HFF-Myc (cell line): Measurements from ENCODE around the gene DNAJC25.

Experiments used
- DNase-seq: peaks from one replicate; pipeline ENCODE4 v3.0.0-alpha.2; 2011; ENCODE audit warnings: low read depth; ENCODE audit errors: extremely low read depth
- H3K4me3 ChIP-seq: replicated peaks from 2 replicates; pipeline ENCODE4 v1.5.1; 2011; ENCODE audit warnings: low read depth, mild to moderate bottlenecking, control low read depth, low read length
- TF ChIP-seq, protein P1 (sequence below): IDR thresholded peaks from 2 replicates; pipeline ENCODE4 v1.5.1; 2012; ENCODE audit warnings: mild to moderate bottlenecking, low read depth, low read length, control low read depth; ENCODE audit errors: missing control alignments

Gene DNAJC25

GRCh38 chr9:111599092-111599954 is 31.8 kb upstream of the DNAJC25 start, which contains the start of gene PTGR1:
PTGR1 (minus strand) TSS chr9:111599647; CDS start chr9:111597422, 2,225 bp downstream.
- peak within 1 kb of the TSS; percentile 71 for H3K4me3 ChIP-seq
- DNase-seq, result peak; percentile 47
- TF ChIP-seq, protein P1, sequence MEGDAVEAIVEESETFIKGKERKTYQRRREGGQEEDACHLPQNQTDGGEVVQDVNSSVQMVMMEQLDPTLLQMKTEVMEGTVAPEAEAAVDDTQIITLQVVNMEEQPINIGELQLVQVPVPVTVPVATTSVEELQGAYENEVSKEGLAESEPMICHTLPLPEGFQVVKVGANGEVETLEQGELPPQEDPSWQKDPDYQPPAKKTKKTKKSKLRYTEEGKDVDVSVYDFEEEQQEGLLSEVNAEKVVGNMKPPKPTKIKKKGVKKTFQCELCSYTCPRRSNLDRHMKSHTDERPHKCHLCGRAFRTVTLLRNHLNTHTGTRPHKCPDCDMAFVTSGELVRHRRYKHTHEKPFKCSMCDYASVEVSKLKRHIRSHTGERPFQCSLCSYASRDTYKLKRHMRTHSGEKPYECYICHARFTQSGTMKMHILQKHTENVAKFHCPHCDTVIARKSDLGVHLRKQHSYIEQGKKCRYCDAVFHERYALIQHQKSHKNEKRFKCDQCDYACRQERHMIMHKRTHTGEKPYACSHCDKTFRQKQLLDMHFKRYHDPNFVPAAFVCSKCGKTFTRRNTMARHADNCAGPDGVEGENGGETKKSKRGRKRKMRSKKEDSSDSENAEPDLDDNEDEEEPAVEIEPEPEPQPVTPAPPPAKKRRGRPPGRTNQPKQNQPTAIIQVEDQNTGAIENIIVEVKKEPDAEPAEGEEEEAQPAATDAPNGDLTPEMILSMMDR, result no peak

DNA sequence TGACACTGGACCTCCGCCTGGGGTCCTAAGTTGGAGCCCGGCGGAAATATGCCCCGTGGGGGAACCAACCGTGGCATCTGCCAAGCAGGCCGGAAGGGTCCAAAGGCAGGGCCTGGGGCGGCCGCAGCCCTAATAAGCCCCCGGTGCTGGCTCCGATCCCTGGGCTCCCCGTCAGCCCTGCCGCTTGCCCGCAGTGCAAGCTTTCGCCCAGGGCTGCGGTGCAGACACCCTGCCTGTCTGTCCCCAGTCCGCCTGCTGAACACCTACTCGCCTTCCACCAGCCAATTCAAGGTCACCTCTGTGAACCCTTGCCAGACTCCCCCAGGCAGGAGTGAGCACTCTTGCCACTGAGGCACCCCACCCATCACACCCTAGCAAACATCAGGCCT is 31.2 kb upstream of the DNAJC25 start:
- no peak for DNase-seq
- TF ChIP-seq, protein P1, result no peak
- H3K4me3 ChIP-seq, result peak overlapping the region; percentile 71

DNA sequence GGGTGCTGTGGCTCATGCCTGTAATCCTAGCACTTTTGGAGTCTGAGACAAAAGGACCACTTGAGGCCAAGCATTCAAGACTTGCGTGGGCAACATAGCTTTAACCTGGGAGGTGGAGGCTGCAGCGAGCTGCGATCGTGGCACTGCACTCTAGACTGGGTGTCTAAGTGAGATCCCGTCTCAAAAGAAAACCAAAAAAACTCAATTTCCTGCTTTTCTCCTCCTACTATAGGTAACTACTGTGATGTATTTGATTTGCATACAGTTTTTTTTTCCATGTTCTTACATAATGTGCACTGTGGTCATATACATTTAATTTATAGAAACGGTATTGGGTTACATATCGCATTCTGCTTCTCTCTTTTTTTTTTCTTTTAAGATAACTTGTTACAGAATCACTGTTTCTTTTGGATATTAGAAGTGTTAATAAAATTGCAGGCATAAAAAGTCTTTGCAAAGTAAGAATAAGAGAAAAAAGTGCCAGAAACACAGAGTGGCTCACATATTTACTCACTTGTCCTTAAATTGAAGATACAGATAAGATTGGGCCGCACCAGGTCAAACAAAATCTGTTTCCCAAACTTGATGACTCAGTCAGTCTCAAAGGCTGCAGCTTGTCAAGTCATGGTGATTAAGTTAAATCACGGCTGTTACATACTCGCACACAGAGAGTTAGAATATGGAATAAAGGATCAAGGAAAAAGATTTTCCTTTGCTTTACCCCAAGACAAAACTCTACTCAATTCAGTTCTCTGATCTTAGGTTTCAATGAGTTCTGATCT is 29.7 kb upstream of the DNAJC25 start:
- TF ChIP-seq, protein P1, result no peak
- DNase-seq, result no peak
- no peak overlapping the region for H3K4me3 ChIP-seq

GRCh38 chr9:111603041-111603440 is 28.1 kb upstream of the DNAJC25 start:
- DNase-seq, result no peak
- no peak overlapping the region for H3K4me3 ChIP-seq
- TF ChIP-seq, protein P1, result no peak

- H3K4me3 ChIP-seq, result no peak overlapping the region
- TF ChIP-seq, protein P1, result no peak
- DNase-seq, result no peak
These were observed 27.0 kb upstream of the DNAJC25 start for GRCh38 chr9:111604054-111604615.

- H3K4me3 ChIP-seq, result no peak overlapping the region
- TF ChIP-seq, protein P1, result no peak
- no peak for DNase-seq
These were observed 26.0 kb upstream of the DNAJC25 start for GRCh38 chr9:111605041-111605559.
